ENCODE results near the gene BOC.

BOC gene

DNA sequence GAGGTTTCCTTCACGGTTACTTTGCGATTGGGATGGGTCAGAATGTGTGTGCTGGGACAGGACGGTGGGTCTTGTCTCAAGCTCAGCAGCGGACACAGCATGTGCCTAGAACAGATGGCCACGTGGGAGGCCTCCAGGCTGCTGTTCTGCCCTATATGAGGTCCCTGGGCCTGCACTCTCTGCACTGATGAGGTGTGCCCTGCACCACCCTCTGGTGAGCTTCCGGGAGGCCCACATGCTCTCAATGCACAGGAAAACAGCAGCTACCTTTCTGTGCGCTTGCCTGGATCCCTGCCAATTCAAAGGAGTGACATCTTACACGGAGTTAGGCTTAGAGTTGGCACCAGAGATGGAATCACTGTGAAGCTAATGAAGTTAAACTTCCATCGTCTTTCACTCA, 59.8 kb downstream of the BOC start:
- DNase-seq = no peak

GRCh38 chr3:113271594-113272384, 60.4 kb downstream of the BOC start:
- DNase-seq = no peak

GRCh38 chr3:113272385-113272779, 61.0 kb downstream of the BOC start:
- DNase-seq = no peak

DNA sequence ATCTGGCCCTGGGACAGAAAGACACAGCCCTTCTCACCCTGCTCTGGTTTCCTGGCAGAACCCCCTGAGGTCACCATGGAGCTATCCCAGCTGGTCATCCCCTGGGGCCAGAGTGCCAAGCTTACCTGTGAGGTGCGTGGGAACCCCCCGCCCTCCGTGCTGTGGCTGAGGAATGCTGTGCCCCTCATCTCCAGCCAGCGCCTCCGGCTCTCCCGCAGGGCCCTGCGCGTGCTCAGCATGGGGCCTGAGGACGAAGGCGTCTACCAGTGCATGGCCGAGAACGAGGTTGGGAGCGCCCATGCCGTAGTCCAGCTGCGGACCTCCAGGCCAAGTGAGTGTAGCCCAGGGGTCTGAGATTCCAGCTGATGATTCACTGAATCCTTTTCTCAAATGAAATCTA, 61.7 kb downstream of the BOC start:
- no peak for DNase-seq

- no peak for DNase-seq
Measured at GRCh38 chr3:113273604-113274378, 62.4 kb downstream of the BOC start.

DNA sequence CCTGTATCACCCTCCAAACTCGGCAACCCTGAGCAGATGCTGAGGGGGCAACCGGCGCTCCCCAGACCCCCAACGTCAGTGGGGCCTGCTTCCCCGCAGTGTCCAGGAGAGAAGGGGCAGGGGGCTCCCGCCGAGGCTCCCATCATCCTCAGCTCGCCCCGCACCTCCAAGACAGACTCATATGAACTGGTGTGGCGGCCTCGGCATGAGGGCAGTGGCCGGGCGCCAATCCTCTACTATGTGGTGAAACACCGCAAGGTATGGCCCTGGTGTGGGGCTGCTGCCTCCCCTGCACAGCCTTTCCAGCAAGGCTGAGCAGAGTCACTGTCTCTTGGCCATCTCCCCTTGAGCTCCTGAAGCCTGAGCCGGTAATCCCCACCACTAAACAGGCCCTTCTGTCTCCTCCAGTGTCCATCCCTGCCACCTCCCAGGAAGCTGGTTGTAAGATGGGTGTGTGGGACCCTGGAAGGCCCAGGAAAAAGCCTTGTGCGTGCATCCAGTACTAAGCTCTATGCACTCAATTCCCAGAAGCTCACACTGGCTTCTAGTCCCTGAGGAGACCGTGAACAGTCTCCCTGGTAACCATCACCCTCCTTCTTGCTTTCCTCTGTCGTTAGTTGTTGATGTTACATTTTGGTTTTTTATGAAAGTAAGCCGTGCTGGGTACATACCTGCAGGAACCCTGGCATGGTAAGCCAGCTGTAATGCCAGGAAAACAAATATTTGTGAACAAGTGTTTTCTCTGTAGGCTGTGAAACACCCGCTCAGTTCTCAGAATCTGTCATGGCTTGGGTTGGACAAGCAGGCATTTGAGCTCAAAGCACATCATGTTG, 63.3 kb downstream of the BOC start:
- DNase-seq = no peak

DNA sequence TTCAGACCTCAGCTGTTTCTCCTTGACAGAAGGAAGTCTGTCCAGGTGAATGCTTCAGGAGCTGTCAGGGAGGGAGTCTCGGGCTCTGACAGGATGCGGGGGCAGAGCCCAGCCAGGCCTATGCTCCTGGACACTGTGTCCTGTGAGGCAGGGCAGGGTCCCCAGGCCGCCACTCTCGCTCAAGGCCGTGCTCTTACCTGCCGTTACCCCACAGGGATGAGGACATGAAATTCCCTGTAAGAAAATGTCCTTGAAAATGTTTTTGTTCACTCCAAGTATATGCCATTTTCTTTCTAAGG, 63.9 kb downstream of the BOC start:
- DNase-seq = no peak

GRCh38 chr3:113275583-113275928, 64.2 kb downstream of the BOC start:
- no peak for DNase-seq

DNA sequence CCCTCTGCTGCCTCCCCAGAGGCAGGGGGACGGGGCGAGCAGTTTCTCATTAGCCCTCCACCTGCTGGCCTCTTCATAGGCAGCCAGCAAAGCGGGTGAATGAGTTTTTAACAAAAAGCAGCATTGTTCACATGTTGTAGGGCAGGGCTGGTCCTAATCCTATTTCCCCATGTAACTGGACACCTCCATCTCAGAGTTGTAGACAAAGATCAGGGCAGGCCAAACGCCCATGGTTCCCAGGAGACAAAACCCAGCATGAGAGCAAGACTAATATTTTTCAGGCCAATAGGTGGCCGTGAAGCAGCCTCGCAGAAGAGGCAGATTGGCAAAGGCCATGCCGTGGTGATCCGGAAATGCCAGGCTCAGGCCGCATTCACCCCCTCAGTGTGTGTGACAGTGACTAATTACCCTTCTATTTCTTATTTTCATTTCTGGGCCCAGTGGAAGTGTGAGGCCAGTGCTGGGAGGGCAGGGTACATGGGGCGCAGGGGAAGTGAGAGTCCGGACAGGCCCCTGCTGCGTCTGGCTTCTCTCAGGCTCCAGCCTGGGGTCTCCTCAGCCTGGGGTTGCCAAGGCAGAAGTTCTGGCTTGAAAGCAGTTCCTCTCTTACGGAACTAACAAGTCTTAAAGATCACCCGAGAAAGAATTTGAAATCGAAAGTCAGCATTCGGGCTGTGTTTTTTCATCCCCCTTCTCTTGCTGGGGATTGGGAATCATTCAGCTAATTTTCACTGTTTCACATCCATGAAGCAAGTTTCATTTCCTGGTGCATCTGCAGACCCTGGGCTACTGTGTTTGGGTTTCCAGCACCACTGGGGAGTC, 64.8 kb downstream of the BOC start:
- DNase-seq = no peak

DNA sequence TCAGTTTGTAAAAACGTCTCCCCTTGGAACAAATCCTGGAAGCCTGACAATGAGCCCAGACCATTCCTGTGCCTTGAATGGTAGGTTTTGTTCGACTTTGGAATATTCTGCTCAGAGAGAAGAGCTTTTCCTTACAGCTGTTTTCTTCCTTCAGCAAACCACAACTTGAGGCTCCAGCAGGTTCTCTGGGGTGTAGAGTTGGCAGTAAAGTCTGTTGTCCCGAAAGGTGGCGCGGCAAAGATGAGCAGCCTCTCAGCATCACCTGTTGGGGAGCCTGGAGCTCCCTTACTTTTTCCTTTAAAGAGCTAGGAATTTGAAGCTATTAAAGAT, 65.4 kb downstream of the BOC start:
- DNase-seq = no peak

GRCh38 chr3:113277414-113277813, 66.1 kb downstream of the BOC start:
- no peak for DNase-seq

- DNase-seq = no peak
Measured at GRCh38 chr3:113277941-113278598, 66.7 kb downstream of the BOC start.

- DNase-seq = no peak
Measured at GRCh38 chr3:113278599-113278955, 67.2 kb downstream of the BOC start.

DNA sequence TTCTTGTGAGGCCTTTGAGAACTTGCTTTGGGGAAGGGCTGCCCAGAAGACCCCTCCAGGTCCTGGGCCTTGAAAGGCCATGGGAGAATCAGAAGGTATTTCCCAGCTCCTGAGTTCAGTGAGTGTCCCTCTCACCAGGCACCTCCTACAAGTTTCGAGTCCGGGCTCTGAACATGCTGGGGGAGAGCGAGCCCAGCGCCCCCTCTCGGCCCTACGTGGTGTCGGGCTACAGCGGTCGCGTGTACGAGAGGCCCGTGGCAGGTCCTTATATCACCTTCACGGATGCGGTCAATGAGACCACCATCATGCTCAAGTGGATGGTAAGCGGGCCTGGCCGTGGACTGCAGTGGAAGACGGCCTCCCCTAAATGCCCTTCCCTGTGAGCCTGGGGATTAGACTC, 68.3 kb downstream of the BOC start:
- no peak for DNase-seq

DNA sequence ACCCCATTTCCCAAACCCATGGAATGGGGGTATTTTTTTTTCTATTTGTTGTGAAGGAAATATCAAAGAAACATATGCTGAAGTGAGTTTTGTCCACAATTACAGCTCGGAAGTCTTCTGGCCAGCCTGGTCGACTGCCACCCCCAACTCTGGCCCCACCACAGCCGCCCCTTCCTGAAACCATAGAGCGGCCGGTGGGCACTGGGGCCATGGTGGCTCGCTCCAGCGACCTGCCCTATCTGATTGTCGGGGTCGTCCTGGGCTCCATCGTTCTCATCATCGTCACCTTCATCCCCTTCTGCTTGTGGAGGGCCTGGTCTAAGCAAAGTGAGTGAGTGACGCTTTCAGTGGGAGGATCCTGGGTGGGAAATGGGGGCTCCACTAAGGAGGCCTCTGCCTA, 71.9 kb downstream of the BOC start:
- DNase-seq = no peak

DNA sequence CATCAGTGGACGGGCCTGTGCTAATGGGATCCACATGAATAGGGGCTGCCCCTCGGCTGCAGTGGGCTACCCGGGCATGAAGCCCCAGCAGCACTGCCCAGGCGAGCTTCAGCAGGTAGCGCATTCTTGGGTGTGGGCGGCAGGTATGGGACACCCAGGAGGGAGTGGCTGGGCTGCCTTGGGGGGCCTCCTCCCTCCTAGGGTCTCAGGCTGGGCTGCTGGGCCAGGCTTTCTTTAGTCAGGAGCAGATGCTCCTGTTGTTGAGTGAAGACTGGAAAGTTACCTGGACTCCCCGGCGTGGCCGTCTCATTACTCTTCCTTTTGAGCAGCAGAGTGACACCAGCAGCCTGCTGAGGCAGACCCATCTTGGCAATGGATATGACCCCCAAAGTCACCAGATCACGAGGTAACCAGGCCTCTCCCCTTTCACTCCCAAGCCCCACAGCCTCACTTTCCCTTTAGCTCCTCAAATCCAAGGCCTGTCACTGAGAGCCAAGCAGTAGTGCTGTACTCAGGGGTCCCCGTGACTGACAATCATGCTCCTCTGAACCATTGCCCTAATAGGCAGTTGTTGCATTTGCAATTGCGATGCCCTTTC, 73.2 kb downstream of the BOC start:
- no peak for DNase-seq

GRCh38 chr3:113285226-113285625, 73.9 kb downstream of the BOC start:
- DNase-seq = no peak

DNA sequence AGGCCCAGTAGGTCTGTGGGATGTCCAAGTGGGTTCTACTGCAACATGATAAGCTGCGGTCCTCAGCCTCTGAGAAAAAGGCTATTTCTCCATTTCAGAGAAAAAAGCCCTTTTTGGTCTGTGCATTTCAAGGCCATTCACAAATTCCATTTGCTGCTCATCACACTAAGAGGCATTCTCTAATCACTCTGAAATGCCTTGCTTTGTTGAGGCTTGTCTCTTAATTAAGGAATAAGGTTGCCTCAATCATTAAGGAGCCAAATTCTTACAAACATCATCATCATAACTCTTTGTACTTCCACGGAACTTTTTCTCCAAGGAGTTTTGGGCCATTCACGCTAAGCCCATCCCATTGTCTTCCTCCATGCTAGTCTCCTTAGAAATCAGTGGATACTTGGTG, 74.4 kb downstream of the BOC start:
- DNase-seq = no peak

DNA sequence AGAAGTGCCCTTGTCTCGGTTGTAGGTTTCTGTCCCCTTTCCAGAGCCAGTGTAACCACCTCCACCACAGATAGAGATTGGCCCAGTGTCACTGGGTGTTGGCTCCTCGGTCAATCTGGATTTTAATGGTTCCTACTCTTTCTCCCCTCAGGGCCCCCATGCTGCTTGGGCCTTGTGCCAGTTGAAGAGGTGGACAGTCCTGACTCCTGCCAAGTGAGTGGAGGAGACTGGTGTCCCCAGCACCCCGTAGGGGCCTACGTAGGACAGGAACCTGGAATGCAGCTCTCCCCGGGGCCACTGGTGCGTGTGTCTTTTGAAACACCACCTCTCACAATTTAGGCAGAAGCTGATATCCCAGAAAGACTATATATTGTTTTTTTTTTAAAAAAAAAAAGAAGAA, 75.2 kb downstream of the BOC start:
- DNase-seq = no peak

- no peak for DNase-seq
Measured at GRCh38 chr3:113287111-113287802, 75.9 kb downstream of the BOC start.

- peak; percentile 56 for DNase-seq
Measured at GRCh38 chr3:113287803-113288648, 76.7 kb downstream of the BOC start.
